Endodermal cell (in vitro differentiated cells): Measurements from ENCODE around the gene NCOA3. TPM values are rescaled to one million over a fixed set of nuclear protein-coding genes. Genes with fewer than 3 reads are reported as not detected.

Experiments
- DNase-seq: peaks from one replicate; pipeline ENCODE4 v3.0.0-alpha.2; 2017
- H3K27ac ChIP-seq: 2 replicates; pipeline ENCODE4 v1.5.1; 2013; ENCODE audit warnings: mild to moderate bottlenecking, low read depth, low read length, moderate library complexity
- H3K27me3 ChIP-seq: 2 replicates; pipeline ENCODE4 v1.6.1; 2013; ENCODE audit warnings: mild to moderate bottlenecking, low read length, moderate library complexity; ENCODE audit not compliant: insufficient read depth, control insufficient read depth, poor library complexity, severe bottlenecking
- H3K36me3 ChIP-seq: 2 replicates; pipeline ENCODE4 v1.7.0; 2013; ENCODE audit warnings: mild to moderate bottlenecking, low read length, moderate library complexity; ENCODE audit not compliant: control insufficient read depth, insufficient read depth
- H3K4me1 ChIP-seq: one replicate; pipeline ENCODE4 v1.7.0; 2013; ENCODE audit warnings: low read length; ENCODE audit not compliant: control insufficient read depth, insufficient read depth
- H3K4me3 ChIP-seq: 2 replicates; pipeline ENCODE4 v1.5.1; 2013; ENCODE audit warnings: mild to moderate bottlenecking, low read length, moderate library complexity
- H3K9ac ChIP-seq: 2 replicates; pipeline ENCODE4 v1.6.1; 2013; ENCODE audit warnings: mild to moderate bottlenecking, low read length, moderate library complexity; ENCODE audit not compliant: poor library complexity, severe bottlenecking; ENCODE audit errors: extremely low read depth
- H3K9me3 ChIP-seq: 2 replicates; pipeline ENCODE4 v1.6.1; 2013; ENCODE audit warnings: mild to moderate bottlenecking, low read length, moderate library complexity; ENCODE audit not compliant: control insufficient read depth
- H3K27ac Mint-ChIP-seq: 2 replicates; pipeline ENCODE4 v1.8.0; 2020; ENCODE audit warnings: mixed read lengths
- H3K27me3 Mint-ChIP-seq: 2 replicates; pipeline ENCODE4 v1.8.0; 2021; ENCODE audit warnings: mild to moderate bottlenecking, mixed read lengths; ENCODE audit not compliant: insufficient read depth
- H3K36me3 Mint-ChIP-seq: 2 replicates; pipeline ENCODE4 v1.8.0; 2020; ENCODE audit warnings: low read depth, mixed read lengths
- H3K4me1 Mint-ChIP-seq: 2 replicates; pipeline ENCODE4 v1.8.0; 2020; ENCODE audit warnings: mixed read lengths
- H3K4me3 Mint-ChIP-seq: 2 replicates; pipeline ENCODE4 v1.8.0; 2020; ENCODE audit warnings: mild to moderate bottlenecking, moderate library complexity, mixed read lengths
- H3K9me3 Mint-ChIP-seq: 2 replicates; pipeline ENCODE4 v1.8.0; 2020; ENCODE audit warnings: mild to moderate bottlenecking, mixed read lengths
- WGBS, 2 experiments: methylation state at CpG; one replicate each; pipeline versions ENCODE4 v1.1.5 to v1.1.7; 2013; ENCODE audit warnings: missing lambda C conversion rate in 2 of 2, mixed read lengths in 1 of 2; ENCODE audit not compliant: insufficient coverage in 1 of 2, insufficient read length in 1 of 2; 5-methylcytosine and 5-hydroxymethylcytosine counted together
- total RNA-seq, 2 donors: library from RNA; stranded (reverse); fragmentation: NEBNext Ultra II Directional in 1 of 2; extraction: Animal tissue kit (Norgen Biotek cat#: 25700) in 1 of 2; gene quantifications; 2 replicates in 1 of 2; 3 replicates in 1 of 2; pipeline ENCODE4 v1.2.1, GENCODE V29; 2021
- TF ChIP-seq, protein P1 (sequence below): fragments of 200-600 bp; sonication (generic); conservative IDR thresholded peaks from 2 replicates; pipeline ENCODE4 v1.5.0; 2021; ENCODE audit warnings: antibody characterized with exemption, mild to moderate bottlenecking

NCOA3 gene
- total RNA-seq, 2 donors from 2014 or later, result 38.6 TPM

- Histone ChIP-seq H3K4me3 (no peak overlapping the region), H3K4me1 (no peaks in the 10 kb centered on the region), H3K36me3 (peaks cover 56% of the 10 kb centered on the region), H3K27me3 (no peaks in the 10 kb centered on the region), H3K27ac (no peak overlapping the region), H3K9ac (no peak overlapping the region), H3K9me3 (no peaks in the 10 kb centered on the region)
- Mint-ChIP-seq H3K4me1 (no peaks in the 10 kb centered on the region), H3K27ac (no peak overlapping the region), H3K4me3 (no peak overlapping the region), H3K9me3 (no peaks in the 10 kb centered on the region), H3K27me3 (no peaks in the 10 kb centered on the region), H3K36me3 (peaks cover 38% of the 10 kb centered on the region)
- DNase-seq, result no peak
- 96 to 98% methylated on average over 6 to 8 of the region's 8 CpGs for WGBS, 2 experiments
- TF ChIP-seq, protein P1, sequence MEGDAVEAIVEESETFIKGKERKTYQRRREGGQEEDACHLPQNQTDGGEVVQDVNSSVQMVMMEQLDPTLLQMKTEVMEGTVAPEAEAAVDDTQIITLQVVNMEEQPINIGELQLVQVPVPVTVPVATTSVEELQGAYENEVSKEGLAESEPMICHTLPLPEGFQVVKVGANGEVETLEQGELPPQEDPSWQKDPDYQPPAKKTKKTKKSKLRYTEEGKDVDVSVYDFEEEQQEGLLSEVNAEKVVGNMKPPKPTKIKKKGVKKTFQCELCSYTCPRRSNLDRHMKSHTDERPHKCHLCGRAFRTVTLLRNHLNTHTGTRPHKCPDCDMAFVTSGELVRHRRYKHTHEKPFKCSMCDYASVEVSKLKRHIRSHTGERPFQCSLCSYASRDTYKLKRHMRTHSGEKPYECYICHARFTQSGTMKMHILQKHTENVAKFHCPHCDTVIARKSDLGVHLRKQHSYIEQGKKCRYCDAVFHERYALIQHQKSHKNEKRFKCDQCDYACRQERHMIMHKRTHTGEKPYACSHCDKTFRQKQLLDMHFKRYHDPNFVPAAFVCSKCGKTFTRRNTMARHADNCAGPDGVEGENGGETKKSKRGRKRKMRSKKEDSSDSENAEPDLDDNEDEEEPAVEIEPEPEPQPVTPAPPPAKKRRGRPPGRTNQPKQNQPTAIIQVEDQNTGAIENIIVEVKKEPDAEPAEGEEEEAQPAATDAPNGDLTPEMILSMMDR, result no peak
Measured at GRCh38 chr20:47669152-47669425, 167.4 kb downstream of the NCOA3 start.

DNA sequence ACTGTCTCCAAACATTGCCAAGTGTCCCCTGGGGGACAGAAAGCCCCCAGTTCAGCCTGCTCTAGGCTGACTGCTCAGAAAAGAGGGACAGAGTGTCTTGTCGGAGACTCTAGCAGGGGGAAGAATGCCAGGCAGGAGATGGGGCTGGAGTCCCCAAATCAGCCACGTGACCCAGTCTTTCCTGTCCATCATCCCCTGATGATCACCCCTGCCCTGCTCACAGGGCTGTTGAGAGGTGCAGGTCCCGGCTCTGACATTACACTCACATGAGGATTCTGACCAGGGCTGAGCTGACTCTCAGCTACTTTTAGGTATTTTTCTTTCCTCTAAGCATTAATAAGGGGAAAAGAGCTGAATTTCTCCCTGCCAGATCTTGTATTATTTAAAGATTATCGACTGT, 167.8 kb downstream of the NCOA3 start:
- no peak overlapping the region for H3K4me3 ChIP-seq
- DNase-seq, result no peak
- 98 to 99% methylated on average over 4 of the region's 4 CpGs for WGBS, 2 experiments
- H3K36me3 Mint-ChIP-seq, result peaks cover 38% of the 10 kb centered on the region
- no peaks in the 10 kb centered on the region for H3K4me1 ChIP-seq
- no peak overlapping the region for H3K4me3 Mint-ChIP-seq
- H3K36me3 ChIP-seq, result peaks cover 60% of the 10 kb centered on the region
- TF ChIP-seq, protein P1, result no peak
- no peaks in the 10 kb centered on the region for H3K4me1 Mint-ChIP-seq
- H3K27me3 ChIP-seq, result no peaks in the 10 kb centered on the region
- no peaks in the 10 kb centered on the region for H3K27me3 Mint-ChIP-seq
- no peak overlapping the region for H3K27ac Mint-ChIP-seq
- no peaks in the 10 kb centered on the region for H3K9me3 ChIP-seq
- H3K27ac ChIP-seq, result no peak overlapping the region
- H3K9me3 Mint-ChIP-seq, result no peaks in the 10 kb centered on the region
- H3K9ac ChIP-seq, result no peak overlapping the region

GRCh38 chr20:47669927-47670890, 168.5 kb downstream of the NCOA3 start:
- peaks cover 33% of the 10 kb centered on the region for H3K36me3 Mint-ChIP-seq

More at GRCh38 chr20:47669927-47670890, 168.5 kb downstream of the NCOA3 start:
- H3K36me3 ChIP-seq, result peaks cover 66% of the 10 kb centered on the region
- DNase-seq, result no peak
- TF ChIP-seq, protein P1, result no peak
- H3K4me1 ChIP-seq, result no peaks in the 10 kb centered on the region
- Mint-ChIP-seq H3K4me3 (no peak overlapping the region), H3K9me3 (no peaks in the 10 kb centered on the region), H3K27me3 (no peaks in the 10 kb centered on the region), H3K27ac (no peak overlapping the region), H3K4me1 (no peaks in the 10 kb centered on the region)
- H3K27ac ChIP-seq, result no peak overlapping the region
- no peaks in the 10 kb centered on the region for H3K9me3 ChIP-seq
- 94 to 95% methylated on average over 14 to 17 of the region's 22 CpGs for WGBS, 2 experiments
- no peaks in the 10 kb centered on the region for H3K27me3 ChIP-seq
- H3K9ac ChIP-seq, result no peak overlapping the region
- no peak overlapping the region for H3K4me3 ChIP-seq
